Adipocyte (in vitro differentiated cells): ENCODE results near the gene GLRX5.
"Not testable (repeated sequence)": the region's sequence is repeated elsewhere in the genome, so short reads cannot be mapped to it uniquely, and the experiment has no call there.

Source experiments
- DNase-seq: peaks from one replicate; pipeline ENCODE4 v3.0.0-alpha.2; 2015; ENCODE audit warnings: low read depth
- H3K27me3 ChIP-seq: replicated peaks from 2 replicates; pipeline ENCODE4 v1.7.0; 2013; ENCODE audit warnings: mild to moderate bottlenecking, low read length, moderate library complexity; ENCODE audit not compliant: control insufficient read depth, insufficient read depth
- H3K36me3 ChIP-seq: 2 replicates; pipeline ENCODE4 v1.7.0; 2013; ENCODE audit warnings: low read length, mild to moderate bottlenecking, moderate library complexity; ENCODE audit not compliant: control insufficient read depth, insufficient read depth, severe bottlenecking
- H3K4me1 ChIP-seq: 2 replicates; pipeline ENCODE4 v1.7.0; 2013; ENCODE audit warnings: mild to moderate bottlenecking, low read length, moderate library complexity; ENCODE audit not compliant: control insufficient read depth, insufficient read depth
- H3K4me3 ChIP-seq: 2 replicates; pipeline ENCODE4 v1.7.0; 2013; ENCODE audit warnings: mild to moderate bottlenecking, low read length, moderate library complexity
- H3K9ac ChIP-seq: 2 replicates; pipeline ENCODE4 v1.7.0; 2013; ENCODE audit warnings: mild to moderate bottlenecking, low read length, moderate library complexity
- H3K9me3 ChIP-seq: 2 replicates; pipeline ENCODE4 v1.7.0; 2013; ENCODE audit warnings: mild to moderate bottlenecking, low read length, moderate library complexity; ENCODE audit not compliant: control insufficient read depth

GLRX5 gene

DNA sequence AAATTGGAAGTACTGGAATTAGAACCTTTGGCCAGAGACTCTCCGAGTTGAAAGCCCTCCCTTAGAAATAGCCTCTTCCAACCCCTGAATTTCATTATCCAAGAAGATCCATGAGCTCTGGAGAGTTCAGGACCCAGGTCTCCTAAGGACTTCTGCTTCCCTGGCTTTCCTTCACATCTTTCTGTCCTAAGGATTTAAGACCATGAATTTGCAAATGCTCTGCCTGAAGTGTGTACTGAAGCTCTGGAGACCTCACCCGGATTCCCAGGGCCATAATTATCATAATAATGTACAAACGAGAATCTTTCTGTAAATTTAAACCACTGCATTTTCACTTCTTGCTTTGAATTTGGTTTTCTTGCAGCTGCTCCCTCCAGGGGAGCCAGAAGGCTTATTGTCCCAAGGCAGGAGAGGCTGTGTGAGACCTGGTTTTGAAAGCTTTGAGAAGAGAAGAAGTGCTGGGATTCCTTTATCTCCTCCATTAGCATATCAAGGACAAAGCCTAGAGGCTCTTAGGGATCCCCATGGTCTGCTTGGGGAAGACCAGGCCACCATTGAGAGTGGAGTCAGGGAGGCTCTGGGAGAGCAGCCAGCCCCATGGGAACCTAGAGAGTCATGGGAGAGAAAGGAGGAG is 41.1 kb downstream of the GLRX5 start:
- Histone ChIP-seq H3K36me3 (no peaks in the 10 kb centered on the region), H3K9me3 (no peaks in the 10 kb centered on the region), H3K9ac (no peak overlapping the region), H3K27me3 (peaks cover 32% of the 10 kb centered on the region), H3K4me3 (no peak overlapping the region), H3K4me1 (no peaks in the 10 kb centered on the region)
- no peak for DNase-seq

DNA sequence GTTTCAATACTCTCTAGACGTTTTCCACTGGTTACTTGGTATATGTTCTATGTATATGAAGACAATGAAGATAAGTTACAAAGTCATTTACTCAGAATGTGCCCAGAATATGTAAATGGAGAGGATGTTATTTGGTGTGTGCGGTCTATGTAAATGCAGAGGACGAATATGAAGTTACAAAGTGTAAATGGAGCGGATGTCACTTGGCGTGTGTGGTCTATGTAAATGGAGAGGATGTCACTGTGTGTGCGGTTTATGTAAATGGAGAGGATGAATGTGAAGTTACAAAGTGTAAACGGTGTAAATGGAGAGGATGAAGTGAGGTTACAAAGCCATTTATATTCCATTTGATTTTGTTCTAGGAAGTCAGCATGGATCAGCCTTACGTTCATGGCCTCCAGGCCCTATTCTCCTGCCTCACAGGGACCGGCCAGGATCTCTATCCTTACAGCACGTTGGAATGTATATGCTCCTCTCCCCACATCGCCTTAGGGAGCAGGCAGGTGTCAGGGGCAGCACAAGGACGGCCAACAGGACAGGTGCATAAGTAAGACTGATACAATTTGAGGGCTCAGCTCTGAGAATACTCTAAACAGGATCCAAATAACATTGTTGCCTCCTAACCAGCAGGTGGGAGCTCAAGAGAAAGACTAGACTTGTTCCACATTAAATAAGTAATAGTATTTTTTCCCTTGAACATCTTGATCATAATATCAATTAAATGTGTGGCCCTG is 42.4 kb downstream of the GLRX5 start:
- Histone ChIP-seq H3K9ac (no peak overlapping the region), H3K9me3 (no peaks in the 10 kb centered on the region), H3K27me3 (peaks cover 29% of the 10 kb centered on the region), H3K4me3 (no peak overlapping the region), H3K36me3 (no peaks in the 10 kb centered on the region), H3K4me1 (no peaks in the 10 kb centered on the region)
- no peak for DNase-seq

- Histone ChIP-seq H3K9ac (no peak overlapping the region), H3K36me3 (no peaks in the 10 kb centered on the region), H3K4me3 (no peak overlapping the region), H3K9me3 (no peaks in the 10 kb centered on the region), H3K4me1 (no peaks in the 10 kb centered on the region), H3K27me3 (peaks cover 29% of the 10 kb centered on the region)
- no peak for DNase-seq
These were observed 43.0 kb downstream of the GLRX5 start for GRCh38 chr14:95577870-95578269.

- not testable (repeated sequence) for DNase-seq, H3K9ac ChIP-seq, H3K4me3 ChIP-seq, H3K4me1 ChIP-seq, H3K36me3 ChIP-seq, H3K9me3 ChIP-seq
- peaks cover 17% of the 10 kb centered on the region for H3K27me3 ChIP-seq
These were observed 49.2 kb downstream of the GLRX5 start for GRCh38 chr14:95583836-95584617.

GRCh38 chr14:95585953-95586620 is 51.2 kb downstream of the GLRX5 start:
- peaks cover 21% of the 10 kb centered on the region for H3K27me3 ChIP-seq
- no peak for DNase-seq
- H3K9ac ChIP-seq: no peak overlapping the region
- H3K36me3 ChIP-seq: no peaks in the 10 kb centered on the region
- H3K4me3 ChIP-seq: no peak overlapping the region
- peaks cover 4% of the 10 kb centered on the region for H3K9me3 ChIP-seq
- no peaks in the 10 kb centered on the region for H3K4me1 ChIP-seq

- not testable (repeated sequence) for DNase-seq, H3K9ac ChIP-seq, H3K4me1 ChIP-seq, H3K9me3 ChIP-seq, H3K4me3 ChIP-seq, H3K36me3 ChIP-seq
- peaks cover 35% of the 10 kb centered on the region for H3K27me3 ChIP-seq
These were observed 56.3 kb downstream of the GLRX5 start for GRCh38 chr14:95591182-95591581.
